WI38 (cell line): ENCODE results near the gene PLCD1.
A peak's percentile ranks its signal among the peaks of the same experiment; 100 is the strongest.
"Not testable (repeated sequence)": the region's sequence is repeated elsewhere in the genome, so short reads cannot be mapped to it uniquely, and the experiment has no call there.

Source experiments
- H3K4me3 ChIP-seq: 2 replicates; pipeline ENCODE4 v1.5.1; 2011; ENCODE audit warnings: low read depth, mild to moderate bottlenecking, control low read depth, low read length
- TF ChIP-seq, protein P1 (sequence below): IDR thresholded peaks from 2 replicates; pipeline ENCODE4 v1.5.1; 2012; ENCODE audit warnings: low read depth, mild to moderate bottlenecking, control low read depth, low read length

The PLCD1 gene

DNA sequence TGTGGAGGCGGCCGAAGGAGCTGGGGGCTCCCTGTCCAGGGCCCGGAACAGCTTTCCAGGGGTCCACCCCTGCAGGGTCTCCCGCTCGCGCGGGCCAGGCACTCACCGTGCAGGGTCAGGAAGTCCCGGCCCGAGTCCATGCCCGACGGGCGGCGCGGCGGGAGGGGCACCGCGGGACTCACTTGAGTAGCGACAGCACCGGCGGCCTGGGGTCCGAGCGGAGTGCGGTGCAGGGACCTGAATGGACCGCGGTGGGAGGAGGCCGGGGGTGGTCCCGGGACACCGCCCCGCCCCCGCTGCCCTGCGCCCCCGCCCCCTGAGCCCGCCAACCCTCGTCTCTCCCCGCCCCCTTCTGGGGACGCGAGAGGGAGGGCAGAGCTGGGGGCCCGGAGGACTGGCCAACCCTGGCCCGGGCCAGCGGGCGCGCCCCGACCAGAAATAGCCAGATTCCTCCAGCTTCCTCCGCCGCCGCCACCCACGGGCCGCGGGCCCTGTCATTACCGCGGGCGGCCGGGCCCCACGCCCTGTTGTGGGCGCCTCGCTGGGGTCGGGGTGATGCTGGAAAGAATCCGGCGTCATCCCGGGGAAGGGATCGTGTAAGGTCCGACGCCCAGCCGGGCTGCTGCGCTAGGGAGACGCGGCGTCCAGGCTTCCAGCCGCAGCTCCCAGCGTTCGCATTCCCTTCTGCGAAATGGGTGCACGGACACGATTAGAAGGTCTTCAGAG is at the start of gene PLCD1:
Gene PLCD1, minus strand, starts transcription at position 243 of the 726 bp plus-strand sequence. Its CDS starts 103 bp downstream, at position 140.
- TF ChIP-seq, protein P1, sequence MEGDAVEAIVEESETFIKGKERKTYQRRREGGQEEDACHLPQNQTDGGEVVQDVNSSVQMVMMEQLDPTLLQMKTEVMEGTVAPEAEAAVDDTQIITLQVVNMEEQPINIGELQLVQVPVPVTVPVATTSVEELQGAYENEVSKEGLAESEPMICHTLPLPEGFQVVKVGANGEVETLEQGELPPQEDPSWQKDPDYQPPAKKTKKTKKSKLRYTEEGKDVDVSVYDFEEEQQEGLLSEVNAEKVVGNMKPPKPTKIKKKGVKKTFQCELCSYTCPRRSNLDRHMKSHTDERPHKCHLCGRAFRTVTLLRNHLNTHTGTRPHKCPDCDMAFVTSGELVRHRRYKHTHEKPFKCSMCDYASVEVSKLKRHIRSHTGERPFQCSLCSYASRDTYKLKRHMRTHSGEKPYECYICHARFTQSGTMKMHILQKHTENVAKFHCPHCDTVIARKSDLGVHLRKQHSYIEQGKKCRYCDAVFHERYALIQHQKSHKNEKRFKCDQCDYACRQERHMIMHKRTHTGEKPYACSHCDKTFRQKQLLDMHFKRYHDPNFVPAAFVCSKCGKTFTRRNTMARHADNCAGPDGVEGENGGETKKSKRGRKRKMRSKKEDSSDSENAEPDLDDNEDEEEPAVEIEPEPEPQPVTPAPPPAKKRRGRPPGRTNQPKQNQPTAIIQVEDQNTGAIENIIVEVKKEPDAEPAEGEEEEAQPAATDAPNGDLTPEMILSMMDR, result no peak
- H3K4me3 ChIP-seq, result peak within 1 kb of the TSS; percentile 68

DNA sequence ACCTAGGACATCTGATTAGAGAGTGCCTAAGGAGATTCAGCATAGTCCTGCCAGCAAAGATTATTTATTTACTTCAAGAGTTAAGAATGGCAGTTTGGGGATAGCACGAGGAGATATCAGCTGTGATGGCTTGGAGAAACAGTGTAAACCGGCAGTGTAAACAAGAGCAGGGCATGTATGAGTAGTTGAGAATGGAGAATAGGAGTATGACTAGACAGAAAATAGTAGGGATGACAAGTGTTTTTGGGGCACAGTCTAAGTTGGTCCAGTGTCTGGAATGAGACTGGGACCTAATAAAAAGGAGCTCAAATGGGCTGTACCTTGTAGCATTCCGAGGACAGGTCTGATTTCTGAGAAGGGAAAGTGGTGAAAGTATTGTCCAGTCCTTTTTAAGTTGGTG is 47.6 kb upstream of the PLCD1 start:
- not testable (repeated sequence) for H3K4me3 ChIP-seq

DNA sequence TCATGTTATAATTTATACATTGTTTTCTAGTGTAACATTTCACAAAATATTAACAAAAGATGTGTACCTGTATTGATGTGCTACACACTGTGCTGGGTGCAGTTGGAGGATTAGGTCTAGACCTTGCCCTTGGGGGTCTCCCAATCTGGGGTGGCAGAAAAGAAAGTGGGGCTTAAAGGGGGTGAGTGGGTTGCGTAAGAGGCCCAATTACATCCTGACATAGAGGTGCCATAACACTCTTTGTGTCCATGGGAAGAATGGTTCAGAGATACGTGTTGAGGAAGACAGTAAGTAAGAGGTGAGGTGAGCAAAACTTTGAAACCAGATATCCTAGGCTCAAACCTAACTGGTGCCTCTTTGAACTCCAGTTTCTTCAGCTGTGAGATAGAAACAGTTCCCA is 40.6 kb upstream of the PLCD1 start:
- no peak overlapping the region for H3K4me3 ChIP-seq
- TF ChIP-seq, protein P1, result no peak

DNA sequence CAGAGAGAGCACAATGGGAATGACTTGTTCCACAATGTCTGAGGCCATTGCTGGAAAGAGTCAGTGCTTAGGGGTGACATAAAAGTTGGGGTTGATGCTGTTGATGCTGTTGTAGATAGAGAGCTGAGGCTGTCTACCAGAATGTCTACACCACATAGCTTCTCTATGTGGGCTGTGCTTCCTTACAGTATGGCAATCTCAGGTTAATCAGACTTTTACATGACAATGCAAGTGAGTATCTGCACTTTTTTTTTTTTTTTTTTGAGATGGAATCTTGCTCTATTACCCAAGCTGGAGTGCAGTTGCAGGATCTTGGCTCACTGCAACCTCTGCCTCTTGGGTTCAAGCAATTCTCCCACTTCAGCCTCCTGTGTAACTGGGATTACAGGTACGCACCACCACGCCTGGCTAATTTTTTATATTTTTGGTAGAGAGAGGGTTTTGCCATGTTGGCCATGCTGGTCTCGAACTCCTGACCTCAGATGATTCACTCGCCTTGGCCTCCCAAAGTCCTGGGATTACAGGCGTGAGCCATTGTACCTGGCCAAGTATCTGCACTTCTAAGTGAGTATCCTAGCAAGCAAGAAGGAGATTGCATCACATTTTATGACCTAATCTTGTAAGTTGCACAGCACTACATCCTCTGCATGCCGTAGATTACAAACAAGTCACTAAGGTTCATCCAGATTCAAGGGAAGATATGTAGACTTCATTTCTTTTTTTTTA is 38.2 kb upstream of the PLCD1 start:
- TF ChIP-seq, protein P1, result no peak
- H3K4me3 ChIP-seq, result no peak overlapping the region

DNA sequence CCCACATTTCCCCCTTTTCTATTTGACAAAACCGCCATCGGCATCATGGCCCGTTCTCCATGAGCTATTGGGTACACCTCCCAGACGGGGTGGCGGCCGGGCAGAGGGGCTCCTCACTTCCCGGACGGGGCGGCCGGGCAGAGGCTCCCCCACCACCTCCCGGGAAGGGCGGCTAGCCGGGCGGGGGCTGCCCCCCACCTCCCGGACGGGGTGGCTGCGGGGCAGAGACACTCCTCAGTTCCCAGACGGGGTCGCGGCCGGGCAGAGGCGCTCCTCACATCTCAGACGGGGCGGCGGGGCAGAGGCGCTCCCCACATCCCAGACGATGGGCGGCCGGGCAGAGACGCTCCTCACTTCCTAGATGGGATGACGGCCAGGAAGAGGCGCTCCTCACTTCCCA is 35.0 kb upstream of the PLCD1 start:
- H3K4me3 ChIP-seq, result not testable (repeated sequence)

DNA sequence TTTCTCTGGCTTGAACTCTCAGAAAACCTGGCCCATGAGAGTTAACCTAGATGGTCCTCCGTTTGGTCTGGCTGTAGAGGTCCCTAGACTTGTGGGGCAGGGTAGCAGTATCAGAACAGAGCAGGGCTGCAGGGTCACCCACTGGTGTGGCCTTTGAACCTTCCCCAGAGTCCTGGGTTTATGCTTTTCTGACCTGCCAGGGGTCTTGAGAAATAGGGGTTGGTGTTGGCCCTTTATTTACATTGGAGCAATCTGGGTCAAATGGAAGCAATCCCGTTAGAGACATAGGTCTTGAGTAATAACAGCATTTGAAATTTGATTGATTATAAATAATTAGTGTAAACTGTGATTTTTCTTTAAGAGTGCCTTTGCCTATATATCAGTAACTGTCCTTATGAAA is 33.4 kb upstream of the PLCD1 start:
- TF ChIP-seq, protein P1, result no peak
- no peak overlapping the region for H3K4me3 ChIP-seq

DNA sequence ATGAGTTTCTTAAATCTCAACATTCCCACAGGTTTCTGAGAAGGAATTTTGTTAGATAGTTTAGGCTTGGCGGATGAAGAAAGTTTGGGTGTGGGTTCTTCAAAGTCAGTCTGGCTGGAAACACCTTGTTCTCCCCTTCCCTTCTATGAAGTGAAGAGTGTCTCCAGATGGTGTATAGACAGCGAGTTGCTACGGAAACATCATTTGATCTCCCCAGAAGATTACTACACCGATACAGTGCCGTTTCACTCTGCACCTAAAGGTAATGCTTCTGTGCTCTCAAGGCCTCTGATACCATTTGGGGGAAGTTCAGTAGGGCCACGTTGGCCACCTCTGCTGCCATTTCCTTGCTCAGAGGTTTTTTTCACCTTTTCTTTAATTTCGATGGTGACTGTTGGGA is 30.1 kb upstream of the PLCD1 start:
- no peak overlapping the region for H3K4me3 ChIP-seq
- TF ChIP-seq, protein P1, result no peak

DNA sequence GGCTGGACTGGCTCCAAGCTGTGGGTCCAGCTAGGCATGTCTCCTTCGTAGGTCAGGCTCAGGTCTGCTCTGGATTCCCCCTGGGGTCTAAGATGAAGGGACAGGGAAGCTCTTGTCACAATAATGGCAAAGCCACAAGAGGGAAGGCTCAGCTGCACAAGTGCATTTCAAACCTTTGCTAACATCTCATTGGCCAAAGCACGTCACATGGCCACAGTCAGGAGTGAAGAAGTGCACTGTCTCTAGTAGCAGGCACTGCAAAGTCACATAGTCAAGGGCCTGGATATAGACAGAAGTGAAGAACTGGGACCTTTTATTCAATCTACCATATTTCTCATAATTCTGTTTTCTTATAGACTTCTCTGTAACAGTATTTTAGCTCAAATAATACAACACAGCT is 29.7 kb upstream of the PLCD1 start:
- TF ChIP-seq, protein P1, result no peak
- H3K4me3 ChIP-seq, result no peak overlapping the region
